Measurements from ENCODE around the gene TMEM108.

DNA sequence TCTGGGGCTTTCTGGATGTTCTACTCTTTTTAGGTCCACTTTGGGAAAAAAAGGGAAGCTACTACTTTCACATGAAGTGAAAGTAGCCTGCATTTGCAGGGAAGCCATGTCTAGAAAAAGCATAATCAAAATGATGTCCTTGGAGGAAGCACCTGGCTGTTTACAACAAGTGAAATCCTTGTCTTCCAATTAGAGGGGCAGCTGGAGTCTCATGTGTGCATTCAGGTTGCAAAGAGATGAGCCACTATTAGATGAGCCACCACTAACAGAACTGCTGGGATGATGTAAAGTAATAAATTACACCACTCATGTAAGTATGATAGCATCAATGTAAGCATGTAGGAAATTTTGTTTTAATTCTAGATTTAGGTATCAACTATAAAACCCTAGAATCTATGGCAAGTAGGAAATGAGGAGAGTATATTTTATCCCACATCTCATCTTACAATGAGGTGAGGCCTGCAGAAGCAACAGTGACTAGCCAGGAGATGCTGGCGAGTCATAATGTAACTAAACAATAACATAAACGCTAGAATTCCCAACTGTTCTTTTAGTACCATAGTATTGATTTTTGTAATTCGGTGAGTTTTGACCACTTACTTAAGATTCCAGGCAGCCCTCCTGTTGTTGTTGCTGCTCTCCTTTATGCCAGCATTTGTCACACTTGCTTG, 75.9 kb downstream of the TMEM108 start:
- TF ChIP-seq ZNF8 (CRISPR knock-in tag; IDR thresholded peaks at IDR 0.05) (no peak), BACH2 (CRISPR knock-in tag; IDR thresholded peaks at IDR 0.05; ENCODE audit: borderline replicate concordance) (no peak), ARNTL (CRISPR knock-in tag; IDR thresholded peaks at IDR 0.05; ENCODE audit: borderline replicate concordance, low read depth) (no peak), ZNF565 (CRISPR knock-in tag; conservative IDR thresholded peaks at IDR 0.05; ENCODE audit: low read depth) (no peak), PATZ1 (CRISPR knock-in tag; IDR thresholded peaks at IDR 0.05; ENCODE audit: borderline replicate concordance) (no peak), ISL1 (CRISPR knock-in tag; IDR thresholded peaks at IDR 0.05) (no peak), CSRNP3 (CRISPR knock-in tag; IDR thresholded peaks at IDR 0.05) (no peak), CSDC2 (CRISPR knock-in tag; IDR thresholded peaks at IDR 0.05) (no peak)
- TF ChIP-seq, protein P1, sequence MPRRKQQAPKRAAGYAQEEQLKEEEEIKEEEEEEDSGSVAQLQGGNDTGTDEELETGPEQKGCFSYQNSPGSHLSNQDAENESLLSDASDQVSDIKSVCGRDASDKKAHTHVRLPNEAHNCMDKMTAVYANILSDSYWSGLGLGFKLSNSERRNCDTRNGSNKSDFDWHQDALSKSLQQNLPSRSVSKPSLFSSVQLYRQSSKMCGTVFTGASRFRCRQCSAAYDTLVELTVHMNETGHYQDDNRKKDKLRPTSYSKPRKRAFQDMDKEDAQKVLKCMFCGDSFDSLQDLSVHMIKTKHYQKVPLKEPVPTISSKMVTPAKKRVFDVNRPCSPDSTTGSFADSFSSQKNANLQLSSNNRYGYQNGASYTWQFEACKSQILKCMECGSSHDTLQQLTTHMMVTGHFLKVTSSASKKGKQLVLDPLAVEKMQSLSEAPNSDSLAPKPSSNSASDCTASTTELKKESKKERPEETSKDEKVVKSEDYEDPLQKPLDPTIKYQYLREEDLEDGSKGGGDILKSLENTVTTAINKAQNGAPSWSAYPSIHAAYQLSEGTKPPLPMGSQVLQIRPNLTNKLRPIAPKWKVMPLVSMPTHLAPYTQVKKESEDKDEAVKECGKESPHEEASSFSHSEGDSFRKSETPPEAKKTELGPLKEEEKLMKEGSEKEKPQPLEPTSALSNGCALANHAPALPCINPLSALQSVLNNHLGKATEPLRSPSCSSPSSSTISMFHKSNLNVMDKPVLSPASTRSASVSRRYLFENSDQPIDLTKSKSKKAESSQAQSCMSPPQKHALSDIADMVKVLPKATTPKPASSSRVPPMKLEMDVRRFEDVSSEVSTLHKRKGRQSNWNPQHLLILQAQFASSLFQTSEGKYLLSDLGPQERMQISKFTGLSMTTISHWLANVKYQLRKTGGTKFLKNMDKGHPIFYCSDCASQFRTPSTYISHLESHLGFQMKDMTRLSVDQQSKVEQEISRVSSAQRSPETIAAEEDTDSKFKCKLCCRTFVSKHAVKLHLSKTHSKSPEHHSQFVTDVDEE (CRISPR knock-in tag; IDR thresholded peaks at IDR 0.05), result no peak
